ENCODE measurements around the gene FPGS.

GRCh38 chr9:127789179-127789578 is 13.5 kb upstream of the FPGS start:
- TF ChIP-seq GABPA (IDR thresholded peaks at IDR 0.05; ENCODE audit: low read depth) (no peak), CTCF (IDR thresholded peaks at IDR 0.05) (no peak), YY1 (IDR thresholded peaks at IDR 0.05; ENCODE audit: low read depth) (no peak), POLR2AphosphoS5 (IDR thresholded peaks at IDR 0.05; ENCODE audit: low read depth, low read length) (no peak), MXI1 (IDR thresholded peaks at IDR 0.05; ENCODE audit: low read depth, low read length) (no peak), GATA2 (CRISPR knock-in tag; IDR thresholded peaks at IDR 0.05) (no peak), CHD2 (IDR thresholded peaks at IDR 0.05; ENCODE audit: low read length, partially characterized antibody) (no peak), RXRA (IDR thresholded peaks at IDR 0.05; ENCODE audit: borderline replicate concordance, low read depth) (no peak), SIN3A (IDR thresholded peaks at IDR 0.05; ENCODE audit: borderline replicate concordance, low read depth, low read length) (no peak), JUND (IDR thresholded peaks at IDR 0.05) (no peak), SMC3 (IDR thresholded peaks at IDR 0.05; ENCODE audit: low read depth, low read length) (no peak), RCOR1 (IDR thresholded peaks at IDR 0.05; ENCODE audit: low read length) (no peak), MAX (IDR thresholded peaks at IDR 0.05; ENCODE audit: low read depth) (no peak)
- TF ChIP-seq, protein P1, sequence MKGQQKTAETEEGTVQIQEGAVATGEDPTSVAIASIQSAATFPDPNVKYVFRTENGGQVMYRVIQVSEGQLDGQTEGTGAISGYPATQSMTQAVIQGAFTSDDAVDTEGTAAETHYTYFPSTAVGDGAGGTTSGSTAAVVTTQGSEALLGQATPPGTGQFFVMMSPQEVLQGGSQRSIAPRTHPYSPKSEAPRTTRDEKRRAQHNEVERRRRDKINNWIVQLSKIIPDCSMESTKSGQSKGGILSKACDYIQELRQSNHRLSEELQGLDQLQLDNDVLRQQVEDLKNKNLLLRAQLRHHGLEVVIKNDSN (IDR thresholded peaks at IDR 0.05; ENCODE audit: borderline replicate concordance, low read depth) = no peak
